HG02884 (cell line): ENCODE measurements around the gene MYOM1.
A peak's percentile ranks its signal among the peaks of the same experiment; 100 is the strongest.

Experiments
- ATAC-seq: cut with Tn5 transposase; IDR thresholded peaks from one replicate; pipeline ENCODE4 v1.9.1; 2021; ENCODE audit warnings: mild to moderate bottlenecking, moderate library complexity; ENCODE audit not compliant: unreplicated experiment

The MYOM1 gene

GRCh38 chr18:3219631-3220335 is at the start of gene MYOM1:
Gene MYOM1 (minus strand): TSS chr18:3219968. CDS start chr18:3215223, 4,745 bp downstream.
- no peak for ATAC-seq

GRCh38 chr18:3269241-3269913 is 49.6 kb upstream of the MYOM1 start:
- ATAC-seq: no peak

- no peak for ATAC-seq
Observed at GRCh38 chr18:3268306-3268705, 48.5 kb upstream of the MYOM1 start.

- ATAC-seq: no peak
Observed at GRCh38 chr18:3266062-3266608, 46.4 kb upstream of the MYOM1 start.

GRCh38 chr18:3265564-3266033 is 45.8 kb upstream of the MYOM1 start:
- no peak for ATAC-seq

GRCh38 chr18:3264362-3264761 is 44.6 kb upstream of the MYOM1 start:
- ATAC-seq: no peak

GRCh38 chr18:3263132-3263700 is 43.4 kb upstream of the MYOM1 start:
- ATAC-seq: no peak

GRCh38 chr18:3262234-3263131 is 42.7 kb upstream of the MYOM1 start:
- peak; percentile 29 for ATAC-seq

GRCh38 chr18:3261373-3262233 is 41.8 kb upstream of the MYOM1 start, which contains the start of gene MYL12B:
Gene MYL12B (plus strand): TSS chr18:3262133. CDS start chr18:3272899, 10,766 bp downstream.
- peak; percentile 80 for ATAC-seq

GRCh38 chr18:3260995-3261372 is 41.2 kb upstream of the MYOM1 start:
- no peak for ATAC-seq

- ATAC-seq: no peak
Observed at GRCh38 chr18:3257627-3258120, 37.9 kb upstream of the MYOM1 start.

- ATAC-seq: no peak
Observed at GRCh38 chr18:3256693-3257626, 37.2 kb upstream of the MYOM1 start.

- no peak for ATAC-seq
Observed at GRCh38 chr18:3255611-3256165, 35.9 kb upstream of the MYOM1 start.

- no peak for ATAC-seq
Observed at GRCh38 chr18:3254725-3255124, 35.0 kb upstream of the MYOM1 start.

GRCh38 chr18:3252843-3253242 is 33.1 kb upstream of the MYOM1 start:
- ATAC-seq: no peak

- no peak for ATAC-seq
Observed at GRCh38 chr18:3251963-3252277, 32.2 kb upstream of the MYOM1 start.

- ATAC-seq: no peak
Observed at GRCh38 chr18:3251249-3251962, 31.6 kb upstream of the MYOM1 start.
